ENCODE data around the gene WASF2.
A peak's percentile ranks its signal among the peaks of the same experiment; 100 is the strongest.
"Not testable (repeated sequence)": the region's sequence is repeated elsewhere in the genome, so short reads cannot be mapped to it uniquely, and the experiment has no call there.

WASF2 gene

DNA sequence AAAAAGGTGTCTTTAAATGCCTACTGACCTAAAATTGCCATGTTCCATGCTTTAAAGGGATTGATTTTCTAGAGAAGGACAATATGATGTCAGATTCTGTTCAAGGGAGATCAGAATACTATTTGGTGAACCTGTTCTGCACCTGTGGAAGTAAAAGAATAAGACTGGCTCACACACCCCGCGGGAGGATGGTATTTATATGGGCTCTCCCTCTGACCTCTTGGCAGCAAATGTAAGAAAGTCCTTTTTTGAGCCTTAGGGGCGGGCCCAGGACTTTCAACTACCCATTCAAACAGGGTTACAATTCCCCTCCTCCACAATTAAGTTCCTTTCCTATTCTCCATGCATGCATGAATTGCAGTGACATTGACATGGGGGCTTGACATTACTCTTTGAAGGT lies 42.1 kb downstream of the WASF2 start:
- DNase-seq = no peak

DNA sequence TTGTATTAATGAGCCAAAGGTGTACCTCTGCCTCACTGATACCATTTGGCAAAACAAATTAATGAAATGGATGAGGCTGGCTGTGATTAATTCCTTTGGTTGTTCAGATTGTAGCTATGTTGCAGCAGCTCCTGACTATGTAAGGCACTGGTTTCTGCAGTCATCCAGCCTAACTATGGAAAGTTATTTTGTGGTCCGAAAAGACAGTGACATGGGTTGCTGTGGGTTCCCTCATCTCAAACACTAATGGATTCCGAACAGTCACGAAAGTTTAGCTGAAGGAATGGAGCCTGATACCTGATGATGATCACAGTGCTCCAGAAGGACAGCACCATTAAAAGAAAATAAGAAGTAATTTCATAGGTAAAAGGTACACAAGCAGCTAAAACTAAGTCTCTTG lies 42.6 kb downstream of the WASF2 start:
- DNase-seq = no peak

DNA sequence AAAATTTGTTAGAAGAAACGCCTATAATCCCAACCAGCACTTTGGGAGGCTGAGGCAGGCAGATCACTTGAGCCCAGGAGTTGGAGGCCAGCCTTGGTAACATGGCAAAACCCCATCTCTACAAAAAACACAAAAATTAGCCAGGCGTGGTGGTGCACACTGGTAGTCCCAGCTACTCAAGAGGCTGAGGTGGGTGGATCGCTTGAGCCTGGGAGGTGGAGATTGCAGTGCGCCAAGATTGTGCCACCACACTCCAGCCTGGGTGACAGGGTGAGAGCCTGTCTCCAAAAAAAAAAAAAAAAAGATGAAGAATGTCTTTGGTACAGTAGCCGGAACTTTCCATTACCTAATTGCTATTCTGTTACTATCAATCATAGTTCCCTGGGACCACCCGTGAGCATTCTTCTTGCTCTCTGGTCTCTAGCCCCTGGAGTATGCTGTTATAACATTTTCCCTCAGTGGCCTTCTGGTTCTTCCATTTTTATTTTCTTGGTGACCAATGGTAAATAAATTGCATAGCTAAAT lies 43.4 kb downstream of the WASF2 start:
- no peak for DNase-seq

DNA sequence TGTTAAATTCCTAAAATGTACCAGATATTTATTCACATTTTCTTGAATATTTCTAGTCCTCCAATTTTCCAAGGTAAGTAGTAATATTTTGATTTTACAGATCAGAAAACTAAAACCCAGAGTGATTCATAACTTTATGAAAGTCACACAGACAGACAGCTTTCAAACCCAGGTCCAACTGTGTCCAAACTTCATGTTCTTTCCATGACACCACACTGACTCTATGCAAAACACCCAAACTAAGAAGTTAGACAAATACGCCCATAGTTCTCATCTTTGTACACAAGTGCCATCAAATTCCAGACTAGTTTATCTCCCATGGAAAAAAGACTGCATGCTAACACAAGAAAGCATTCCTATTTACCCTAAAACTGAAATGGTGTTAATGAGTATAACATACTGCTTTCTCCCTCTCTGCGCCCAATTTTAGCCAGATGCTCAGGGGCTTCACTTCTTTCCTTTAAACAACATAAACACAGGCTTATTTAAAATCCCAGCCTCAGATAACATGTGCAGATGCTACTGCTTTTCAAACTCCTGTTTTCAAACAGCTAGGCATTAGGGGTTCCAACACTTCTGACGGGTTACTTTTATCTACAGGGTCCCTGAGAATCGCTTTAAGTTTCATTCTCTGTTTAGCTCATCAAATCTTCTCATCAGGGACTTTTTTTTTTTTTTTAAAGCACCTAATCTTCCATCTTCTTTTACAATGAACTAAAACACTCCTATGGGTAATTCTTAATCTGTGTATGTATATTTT lies 44.6 kb downstream of the WASF2 start:
- DNase-seq = no peak

DNA sequence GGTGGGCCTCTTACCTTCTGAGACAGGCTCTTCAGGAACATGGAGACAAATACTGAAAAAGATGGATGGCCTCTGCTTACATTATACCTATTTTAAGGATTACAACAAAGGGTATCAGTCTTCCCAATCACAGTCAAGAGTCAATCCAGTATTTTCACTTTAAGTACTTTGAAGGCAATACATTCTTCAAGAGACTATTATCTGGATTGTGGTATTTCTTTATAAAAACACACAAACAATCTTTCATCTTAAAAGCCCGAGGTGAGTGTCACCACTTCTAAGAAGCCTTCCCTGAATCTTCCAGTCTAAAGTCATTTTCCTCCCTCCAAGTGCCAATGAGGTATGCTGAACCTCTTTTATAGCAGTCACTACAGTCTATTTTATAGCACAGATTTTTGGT lies 45.3 kb downstream of the WASF2 start:
- no peak for DNase-seq

DNA sequence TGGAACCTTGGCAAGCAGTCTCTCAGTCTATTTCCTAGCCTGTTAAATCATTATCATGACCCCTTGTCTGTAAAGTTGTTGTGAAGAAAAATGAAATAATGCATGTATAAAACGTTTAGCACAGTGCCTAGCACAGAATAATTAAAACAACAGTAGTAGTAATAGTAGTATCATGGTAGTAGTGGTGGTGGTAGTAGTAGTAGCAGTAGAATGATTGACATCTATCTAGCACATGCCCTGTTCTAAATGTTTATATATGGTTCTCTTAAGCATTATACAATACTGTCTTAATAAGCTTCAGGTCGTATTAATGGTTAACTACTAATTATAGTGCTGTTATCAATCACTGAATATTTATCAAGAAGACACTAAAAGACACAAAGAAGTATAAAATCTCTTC lies 50.8 kb downstream of the WASF2 start:
- DNase-seq = no peak

DNA sequence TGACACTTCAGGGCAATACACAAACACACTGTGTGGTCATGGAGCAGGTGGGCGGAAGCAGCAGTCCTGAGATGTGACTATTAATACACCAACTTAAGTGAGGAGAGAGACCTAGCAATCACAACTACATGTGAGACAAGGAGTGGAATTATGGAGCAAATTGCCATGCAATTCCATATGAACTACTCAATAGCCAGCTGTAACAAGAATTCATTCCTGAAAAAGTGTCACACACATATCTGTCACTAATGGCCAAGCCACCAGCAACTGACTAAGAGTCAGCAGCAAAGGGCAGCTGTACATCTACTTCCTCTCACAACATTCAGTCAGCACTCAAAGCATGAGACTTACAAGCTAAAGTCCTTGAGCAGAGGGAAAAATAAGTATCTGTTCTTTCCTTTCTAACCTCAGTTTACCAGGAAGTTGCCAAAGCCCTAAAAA lies 51.3 kb downstream of the WASF2 start:
- DNase-seq = no peak

DNA sequence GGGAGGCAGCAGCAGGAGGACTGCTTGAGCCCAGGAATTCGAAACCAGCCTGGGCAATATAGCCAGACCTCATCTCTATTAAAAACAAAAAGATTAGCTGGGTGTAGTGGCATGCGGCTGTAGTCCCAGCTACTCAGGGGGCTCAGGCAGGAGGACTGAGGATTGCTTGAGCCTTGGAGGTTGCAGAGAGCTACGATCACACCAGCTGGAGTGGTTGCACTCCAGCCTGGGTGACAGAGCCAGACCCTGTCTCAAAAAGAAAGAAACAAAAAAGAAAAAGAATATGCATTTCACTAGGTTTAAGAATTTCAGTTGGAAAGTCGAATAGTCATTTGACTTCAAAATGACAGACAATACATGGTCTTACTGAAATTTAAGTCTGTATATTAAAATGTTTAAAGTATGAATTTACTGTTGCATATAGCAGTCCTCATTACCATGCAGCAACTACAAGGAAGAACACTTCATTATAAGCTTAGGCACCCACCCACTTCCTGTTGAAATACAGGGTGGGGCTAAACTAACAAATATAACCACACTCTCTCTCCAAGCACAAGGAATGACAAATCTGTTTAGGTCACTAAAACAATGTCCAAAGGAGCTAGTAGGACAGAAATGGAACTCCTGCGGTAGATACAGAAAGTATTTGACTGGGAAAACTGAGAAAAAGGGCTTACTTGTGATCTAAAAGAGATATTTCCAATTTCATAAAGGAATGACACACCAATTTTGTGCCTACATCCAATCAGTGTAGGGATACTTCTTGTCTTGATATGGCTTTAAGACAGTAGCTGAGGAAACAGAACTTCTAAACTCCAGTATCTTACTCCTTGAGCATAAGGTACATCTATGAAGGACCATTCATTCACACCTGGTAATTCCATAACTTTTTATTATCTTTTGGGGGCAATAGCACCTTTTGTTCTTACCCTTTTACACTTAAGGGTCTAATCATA lies 53.5 kb downstream of the WASF2 start:
- DNase-seq = no peak

DNA sequence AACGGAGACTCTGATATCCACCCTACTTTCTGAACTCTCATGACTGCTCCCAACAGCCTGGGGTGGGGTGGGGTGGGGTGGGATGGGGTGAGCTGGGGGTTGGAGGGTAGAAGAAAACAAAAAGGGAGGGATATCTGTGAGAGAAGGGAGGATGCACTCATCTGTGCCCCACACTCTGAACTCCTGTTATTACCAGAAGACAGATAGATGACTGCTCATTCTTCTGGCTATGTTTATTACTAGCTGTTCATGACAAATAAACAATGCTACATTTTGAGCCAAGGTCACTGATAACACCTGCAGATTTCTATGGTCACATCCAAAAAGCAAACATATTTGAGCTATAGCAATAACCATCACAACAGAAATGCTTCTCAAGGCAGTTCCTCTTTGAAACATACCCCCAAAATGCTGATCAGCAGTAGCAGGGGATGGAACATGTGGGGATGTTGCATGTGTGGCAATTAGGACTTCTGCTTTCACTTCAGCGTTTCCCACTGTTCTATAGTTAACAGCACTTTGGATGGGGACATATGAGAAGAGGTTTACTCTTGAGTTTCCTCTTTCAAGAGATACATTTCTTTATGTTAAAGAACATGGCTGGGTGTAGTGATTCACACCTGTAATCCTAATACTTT lies 54.3 kb downstream of the WASF2 start:
- DNase-seq = no peak

DNA sequence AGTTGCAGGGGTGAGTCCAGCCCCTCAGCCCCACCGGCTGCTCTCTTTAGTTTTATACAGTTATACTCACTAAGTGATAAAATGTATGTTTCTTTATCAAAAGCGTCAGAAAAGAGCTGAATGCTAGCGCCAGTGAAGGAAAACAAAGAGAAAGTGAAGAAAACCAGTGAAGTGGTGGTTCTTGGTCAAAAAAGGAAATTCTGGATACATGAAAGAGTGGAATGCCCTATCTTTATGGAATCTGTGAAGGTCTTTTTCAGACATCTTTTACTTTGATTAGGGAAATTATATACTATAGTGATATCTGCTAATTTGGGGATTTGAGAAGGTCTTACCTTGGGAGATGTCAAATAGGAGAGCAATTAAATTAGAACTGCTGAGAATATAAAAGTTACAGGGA lies 56.3 kb downstream of the WASF2 start:
- no peak for DNase-seq

DNA sequence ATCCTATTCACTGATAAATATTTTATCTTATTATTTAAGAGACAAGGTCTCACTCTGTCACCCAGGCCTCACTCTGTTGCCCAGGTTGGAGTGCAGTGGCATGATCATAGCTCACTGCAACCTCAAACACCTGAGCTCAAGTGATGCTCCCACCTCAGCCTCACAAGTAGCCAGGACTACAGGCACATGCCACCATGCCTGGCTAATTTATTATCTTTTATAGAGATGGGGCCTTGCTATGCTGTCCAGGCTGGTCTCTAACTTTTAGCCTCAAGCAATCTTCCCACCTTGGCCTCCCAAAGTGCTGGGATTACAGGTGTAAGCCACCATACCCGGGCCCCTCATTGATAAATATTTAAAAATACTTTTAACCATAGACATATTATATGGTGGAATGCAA lies 57.2 kb downstream of the WASF2 start:
- not testable (repeated sequence) for DNase-seq

DNA sequence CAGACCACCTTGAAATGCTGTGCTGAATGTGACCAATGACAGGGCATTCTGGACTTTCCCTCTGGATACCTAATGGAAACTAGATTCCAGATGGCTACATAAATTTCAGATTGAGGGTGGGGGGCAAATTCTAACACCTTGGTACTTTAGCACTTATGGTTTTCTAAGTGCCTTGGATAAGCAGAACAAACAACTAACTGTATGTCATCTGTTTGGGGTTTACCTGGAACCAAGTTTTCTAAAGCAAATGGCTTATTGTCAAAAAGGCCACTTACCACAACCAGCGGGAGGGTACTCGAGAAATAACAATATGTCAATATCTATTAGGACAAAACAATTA lies 58.4 kb downstream of the WASF2 start:
- DNase-seq = no peak

DNA sequence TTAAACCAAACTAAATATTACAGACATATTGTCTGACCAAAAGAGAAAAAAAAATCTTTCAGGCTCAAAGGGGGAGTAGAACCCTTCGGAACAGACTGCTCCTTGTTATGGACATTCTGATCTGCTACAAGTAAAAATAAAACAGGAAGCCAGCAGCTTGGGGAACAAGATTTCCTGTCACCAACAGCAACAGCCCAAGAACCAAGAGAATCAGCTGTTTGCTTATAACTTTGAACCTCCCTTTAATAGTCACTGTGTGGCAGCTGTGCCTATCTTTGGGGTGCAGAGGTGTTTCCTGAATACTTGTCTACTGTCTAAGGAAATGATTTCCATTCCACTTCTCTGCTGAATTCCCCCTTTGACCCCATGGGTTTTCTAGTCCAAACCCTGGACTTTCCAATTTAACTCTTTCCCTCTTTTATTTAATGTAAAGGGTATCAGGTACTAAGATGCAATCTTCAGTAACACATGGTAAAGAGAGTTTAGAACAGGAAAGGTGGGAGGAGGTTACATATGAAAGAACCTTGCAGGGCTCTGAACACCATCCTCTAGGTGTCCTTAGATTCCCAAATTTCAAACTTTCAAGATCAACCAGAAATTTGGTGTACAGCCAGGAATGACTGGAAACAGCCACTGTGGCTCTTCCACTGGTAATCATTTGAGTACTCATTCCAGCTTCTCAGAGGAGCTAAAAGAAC lies 58.9 kb downstream of the WASF2 start:
- DNase-seq = no peak

DNA sequence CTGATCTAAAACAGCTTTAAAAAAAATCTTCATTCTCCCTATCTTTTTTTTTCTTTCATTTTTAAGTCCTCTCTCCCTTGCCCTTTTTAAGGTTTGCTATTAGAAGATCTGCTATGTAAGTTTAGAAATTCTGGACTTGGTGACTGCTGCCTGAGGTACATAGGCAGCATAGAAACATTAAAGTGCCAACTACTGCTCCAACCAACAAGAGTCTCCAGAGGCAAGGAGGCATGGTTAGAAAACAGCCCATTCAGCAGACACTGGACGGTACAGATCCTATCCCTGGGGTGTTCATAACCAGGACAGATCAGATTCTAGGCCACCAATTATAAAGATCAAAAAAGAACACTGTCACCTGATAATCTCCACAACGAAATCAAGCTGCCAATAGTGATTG lies 60.9 kb downstream of the WASF2 start:
- DNase-seq = no peak

DNA sequence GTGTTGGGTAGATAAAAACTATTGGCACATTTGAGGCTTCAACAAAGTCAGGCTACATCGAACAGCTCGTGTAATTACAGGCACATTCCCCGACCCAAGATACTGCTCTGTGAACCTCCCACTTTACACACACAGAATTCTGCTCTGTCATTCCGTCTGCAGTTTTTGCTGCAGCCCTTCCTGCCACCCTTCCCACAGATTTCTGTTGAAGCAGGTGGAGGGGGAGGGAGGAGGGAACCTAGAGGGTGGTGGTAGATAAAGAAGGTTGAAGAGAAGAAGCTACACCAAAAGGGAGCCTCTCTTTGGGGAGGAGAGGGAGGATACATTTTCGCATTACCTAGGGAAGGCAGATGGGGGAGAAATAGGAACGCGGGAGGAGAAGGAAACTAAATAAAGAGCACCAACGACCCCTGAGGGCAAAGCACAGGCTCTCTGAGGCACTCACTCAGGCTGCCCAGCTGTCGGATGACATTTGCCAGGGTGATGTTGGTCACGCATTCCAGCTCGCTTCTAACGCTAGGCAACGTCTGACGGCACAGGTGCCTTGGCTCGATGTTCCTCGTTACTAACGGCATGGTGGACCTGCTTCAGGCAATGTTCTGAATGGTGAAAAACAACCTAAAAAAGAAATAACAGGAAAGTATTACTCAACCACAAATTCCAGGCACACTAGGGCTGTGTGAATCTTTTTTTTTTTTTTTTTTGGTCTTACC lies 61.5 kb downstream of the WASF2 start:
- peak; percentile 42 for DNase-seq

DNA sequence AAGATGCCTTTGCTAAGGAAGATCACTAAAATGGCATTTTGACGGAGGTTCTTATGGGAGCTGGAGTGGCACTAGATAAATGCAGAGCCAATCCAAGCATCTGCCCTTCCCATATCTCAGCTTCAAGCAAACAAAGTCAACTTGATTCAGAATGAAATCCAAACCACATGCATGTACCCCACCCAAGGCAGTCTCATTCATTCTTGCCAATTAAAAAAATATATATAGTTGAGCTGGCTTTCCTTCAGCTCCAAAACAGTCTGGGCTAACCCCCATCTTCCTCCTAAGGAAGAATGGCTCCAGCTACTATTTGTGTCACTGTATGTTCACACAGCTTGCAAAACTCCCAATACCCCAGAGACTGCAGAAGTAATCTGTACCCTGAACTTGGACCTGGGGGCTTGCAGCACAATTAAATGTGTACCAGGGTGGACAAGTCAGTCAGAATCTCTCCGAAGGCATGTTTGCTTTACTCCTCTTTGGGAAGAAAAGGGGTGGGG lies 62.1 kb downstream of the WASF2 start:
- no peak for DNase-seq

DNA sequence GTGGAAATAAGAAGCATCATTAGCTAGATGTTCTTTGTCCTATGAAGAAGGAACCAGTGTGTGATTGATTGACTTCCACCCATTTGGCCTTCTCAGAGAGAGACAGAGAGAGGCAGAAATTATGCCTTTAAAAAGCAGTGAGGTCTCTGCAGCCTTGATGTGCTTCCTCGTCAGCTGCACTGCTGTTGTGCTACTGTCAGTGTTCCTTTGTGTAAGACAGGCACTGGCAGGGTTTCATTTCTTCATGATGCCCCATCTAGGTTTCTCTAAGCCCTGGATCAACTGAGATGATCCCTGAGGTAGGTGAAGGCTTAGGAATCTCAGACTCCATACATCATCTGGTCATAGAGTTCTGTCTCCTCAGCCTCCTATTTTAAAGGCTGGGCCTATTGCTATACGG lies 62.6 kb downstream of the WASF2 start:
- no peak for DNase-seq

DNA sequence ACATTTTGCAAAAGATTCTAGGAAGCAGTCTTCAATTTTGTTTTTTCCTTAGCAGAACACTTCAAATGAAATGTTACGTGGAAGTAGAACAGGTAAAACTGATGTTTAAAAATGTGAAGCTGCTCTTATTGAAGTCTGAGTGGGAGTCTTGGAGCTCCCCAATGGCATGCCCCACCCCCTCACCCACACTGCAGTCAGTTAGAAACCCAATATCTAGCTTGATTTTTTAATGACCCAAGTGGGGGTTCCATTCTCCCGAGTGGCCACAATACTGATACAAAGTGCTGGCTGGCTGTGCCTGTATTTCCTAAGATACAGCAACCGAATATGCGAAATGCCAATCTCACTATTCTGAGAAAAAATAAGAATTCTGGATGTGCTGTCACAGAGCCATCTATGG lies 66.3 kb downstream of the WASF2 start:
- no peak for DNase-seq

DNA sequence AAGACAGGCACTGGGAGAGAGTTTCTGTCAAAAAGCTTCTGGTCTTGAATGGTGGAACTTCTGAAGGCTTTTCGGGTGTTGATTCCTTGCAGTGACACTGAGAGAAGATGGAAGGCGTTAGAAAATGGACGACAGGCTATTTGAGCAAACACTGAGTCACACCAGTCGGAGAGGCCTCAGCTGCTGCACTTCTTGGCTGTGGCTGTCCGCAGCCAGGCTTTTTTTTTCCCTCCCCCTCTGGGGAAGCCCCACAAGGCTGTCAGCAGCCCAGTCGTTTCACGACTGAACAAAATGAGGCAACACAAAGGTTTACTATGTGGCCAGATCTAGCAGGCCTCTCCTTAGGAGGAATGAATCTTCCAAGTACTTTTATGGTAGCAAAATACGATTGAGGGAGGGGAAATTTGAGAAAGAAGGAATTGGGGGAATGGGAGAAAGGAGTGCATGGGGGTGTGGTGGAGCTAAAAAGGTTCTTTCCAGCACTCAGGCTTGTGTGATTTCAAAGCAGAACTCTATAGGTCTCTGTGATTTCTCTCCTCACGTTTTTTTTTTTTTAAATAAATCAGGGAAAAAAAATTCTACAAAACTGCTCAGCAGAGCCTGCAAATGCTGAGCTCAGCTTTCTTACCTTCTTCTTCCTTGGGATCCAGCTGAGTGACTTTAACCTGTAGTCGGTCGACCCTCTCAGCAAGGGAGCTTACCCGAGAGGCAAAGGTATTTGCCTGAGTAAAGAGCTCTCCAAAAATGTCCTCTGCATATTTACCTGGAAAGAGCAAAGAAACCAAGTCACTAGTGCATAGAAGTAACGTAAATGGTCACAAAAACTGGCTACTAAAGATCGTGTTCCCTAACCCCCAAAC lies 71.4 kb downstream of the WASF2 start:
- no peak for DNase-seq

DNA sequence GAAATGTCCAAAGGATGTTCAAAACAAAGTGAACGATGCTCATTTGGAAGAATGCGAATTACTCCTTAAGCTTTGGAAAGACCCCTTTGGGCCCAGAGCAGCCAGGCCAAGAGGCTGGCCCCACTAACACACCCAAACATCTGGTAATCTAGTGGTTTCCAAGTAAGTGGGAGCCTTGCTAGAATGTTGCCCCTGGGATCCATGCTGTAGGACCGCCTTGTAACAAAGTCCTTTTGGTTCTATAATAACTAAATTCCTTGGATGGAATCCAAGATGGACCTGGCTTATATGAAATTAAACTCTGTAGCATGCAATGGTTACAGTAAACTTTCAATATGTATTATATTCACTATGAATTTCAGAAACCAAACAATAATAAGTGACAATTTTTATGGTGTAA lies 72.3 kb downstream of the WASF2 start:
- no peak for DNase-seq

Measured in retina (tissue), 1 donor.